Epithelial cell of esophagus (primary cell): ENCODE results near the gene TCERG1L.
"Not testable (repeated sequence)": the region's sequence is repeated elsewhere in the genome, so short reads cannot be mapped to it uniquely, and the experiment has no call there.

Experiments used
- DNase-seq: peaks from one replicate; pipeline ENCODE4 v3.0.0; 2010; ENCODE audit warnings: low read depth
- H3K4me3 ChIP-seq: 2 replicates; pipeline ENCODE4 v1.5.1; 2011; ENCODE audit warnings: mild to moderate bottlenecking, low read length, control low read depth
- CTCF ChIP-seq: IDR thresholded peaks from 2 replicates; pipeline ENCODE4 v1.5.1; 2011; ENCODE audit warnings: low read depth, mild to moderate bottlenecking, low read length, control low read depth, inconsistent platforms; ENCODE audit not compliant: insufficient read depth; ENCODE audit errors: missing control alignments

Gene TCERG1L

GRCh38 chr10:131082991-131083481 is 228.5 kb downstream of the TCERG1L start:
- TF ChIP-seq CTCF: no peak
- no peak for DNase-seq
- H3K4me3 ChIP-seq: no peak overlapping the region

- no peak for DNase-seq
- TF ChIP-seq CTCF: no peak
- H3K4me3 ChIP-seq: no peak overlapping the region
These were observed 229.2 kb downstream of the TCERG1L start for GRCh38 chr10:131082201-131082850.

GRCh38 chr10:131081786-131082185 is 229.7 kb downstream of the TCERG1L start:
- no peak for TF ChIP-seq CTCF
- DNase-seq: no peak
- no peak overlapping the region for H3K4me3 ChIP-seq

GRCh38 chr10:131081376-131081775 is 230.1 kb downstream of the TCERG1L start:
- no peak overlapping the region for H3K4me3 ChIP-seq
- DNase-seq: no peak
- TF ChIP-seq CTCF: no peak

GRCh38 chr10:131080571-131080970 is 230.9 kb downstream of the TCERG1L start:
- no peak overlapping the region for H3K4me3 ChIP-seq
- no peak for TF ChIP-seq CTCF
- no peak for DNase-seq

GRCh38 chr10:131079314-131079713 is 232.2 kb downstream of the TCERG1L start:
- no peak overlapping the region for H3K4me3 ChIP-seq
- no peak for DNase-seq
- no peak for TF ChIP-seq CTCF

GRCh38 chr10:131078882-131079280 is 232.6 kb downstream of the TCERG1L start:
- DNase-seq, H3K4me3 ChIP-seq: not testable (repeated sequence)
